Right hindlimb (tissue), 1 donor: Measurements from ENCODE around the gene ENDOG.
A peak's percentile ranks its signal among the peaks of the same experiment; 100 is the strongest.
"Not testable (repeated sequence)": the region's sequence is repeated elsewhere in the genome, so short reads cannot be mapped to it uniquely, and the experiment has no call there.

Experiments
- DNase-seq: peaks from one replicate; pipeline ENCODE4 v3.0.0-alpha.2; 2018

The ENDOG gene

DNA sequence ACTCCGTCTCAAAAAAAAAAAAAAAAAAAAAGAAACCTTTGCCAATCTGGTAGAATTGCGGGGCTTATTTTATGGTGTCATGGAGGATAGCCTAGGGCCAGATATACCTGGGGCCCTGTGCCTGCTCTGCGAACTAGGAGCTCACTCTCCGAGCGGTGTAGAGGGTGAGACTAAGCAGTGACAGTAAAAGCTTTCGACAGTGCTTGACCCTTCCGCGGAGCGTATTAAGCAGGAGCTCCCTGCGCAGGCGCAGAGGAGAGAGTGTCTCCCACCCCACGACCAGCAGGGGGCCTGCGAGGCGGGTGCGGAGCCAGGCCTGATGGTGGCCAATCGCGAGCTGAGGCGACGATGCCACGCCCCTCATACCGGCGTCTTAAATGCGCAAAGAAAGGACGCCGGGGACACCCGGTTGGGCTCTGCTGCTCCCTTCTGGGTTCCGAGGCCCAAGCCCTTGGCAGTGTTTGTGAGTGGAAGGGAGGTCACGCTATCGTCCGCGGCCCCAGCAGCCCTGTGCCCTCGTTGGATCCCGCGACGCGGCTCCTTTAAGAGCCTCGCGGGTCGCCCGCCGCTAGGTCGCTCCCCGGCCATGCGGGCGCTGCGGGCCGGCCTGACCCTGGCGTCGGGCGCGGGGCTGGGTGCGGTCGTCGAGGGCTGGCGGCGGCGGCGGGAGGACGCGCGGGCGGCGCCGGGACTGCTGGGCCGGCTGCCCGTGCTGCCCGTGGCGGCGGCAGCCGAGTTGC lies at the start of gene ENDOG:
ENDOG (plus strand) TSS at position 402 of the 740 bp plus-strand sequence; CDS start at position 587, 185 bp downstream.
- DNase-seq, result peak; percentile 98

DNA sequence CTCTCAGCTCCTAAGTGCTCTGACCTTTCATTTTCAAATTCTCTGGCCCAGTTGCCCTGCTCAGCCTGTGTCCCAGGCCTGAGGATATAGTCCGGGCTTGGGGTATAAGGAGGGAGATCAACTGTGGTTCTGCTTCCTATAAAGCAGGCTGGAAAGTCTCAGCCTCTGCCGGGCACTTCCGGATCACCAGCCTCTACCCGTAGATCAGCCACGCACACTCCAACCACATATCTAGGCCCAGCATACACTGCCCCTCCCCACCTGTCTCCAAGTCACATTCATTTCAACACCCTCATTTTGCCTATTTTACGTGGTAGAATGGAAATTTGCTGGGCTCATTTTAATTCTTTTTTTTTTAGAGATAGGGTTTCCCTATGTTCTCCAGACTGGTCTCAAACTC lies 49.7 kb upstream of the ENDOG start:
- no peak for DNase-seq

DNA sequence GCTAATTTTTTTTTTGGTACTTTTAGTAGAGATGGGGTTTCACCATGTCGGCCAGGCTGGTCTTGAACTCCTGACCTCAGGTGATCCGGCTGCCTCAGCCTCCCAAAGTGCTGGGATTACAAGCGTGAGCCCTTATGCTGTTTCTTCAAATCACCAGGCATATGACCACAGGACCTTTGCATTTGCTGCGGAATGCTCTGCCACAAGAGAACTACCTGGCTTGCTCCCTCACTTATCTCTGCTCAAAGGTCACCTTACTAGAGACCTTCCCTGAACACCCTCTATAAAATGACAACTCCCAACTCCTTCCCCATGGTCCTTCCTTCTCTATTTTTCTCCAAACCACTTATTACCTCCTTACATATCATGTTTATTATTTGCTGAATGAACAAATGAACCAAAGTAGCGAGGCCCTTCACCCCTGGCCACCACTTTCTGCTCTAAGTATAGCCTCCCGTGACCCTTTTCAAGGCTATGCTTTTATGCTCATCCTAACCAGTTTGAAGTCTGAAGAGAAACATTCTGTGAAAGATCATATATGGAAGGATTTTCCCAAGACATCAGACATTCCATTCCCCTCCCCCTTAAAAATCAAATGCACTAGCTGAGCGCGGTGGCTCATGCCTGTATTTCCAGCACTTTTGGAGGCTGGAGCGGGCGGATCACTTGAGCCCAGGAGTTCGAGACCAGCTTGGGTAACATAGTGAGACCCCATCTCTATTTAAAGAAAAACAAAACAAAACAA lies 47.8 kb upstream of the ENDOG start:
- DNase-seq, result no peak

DNA sequence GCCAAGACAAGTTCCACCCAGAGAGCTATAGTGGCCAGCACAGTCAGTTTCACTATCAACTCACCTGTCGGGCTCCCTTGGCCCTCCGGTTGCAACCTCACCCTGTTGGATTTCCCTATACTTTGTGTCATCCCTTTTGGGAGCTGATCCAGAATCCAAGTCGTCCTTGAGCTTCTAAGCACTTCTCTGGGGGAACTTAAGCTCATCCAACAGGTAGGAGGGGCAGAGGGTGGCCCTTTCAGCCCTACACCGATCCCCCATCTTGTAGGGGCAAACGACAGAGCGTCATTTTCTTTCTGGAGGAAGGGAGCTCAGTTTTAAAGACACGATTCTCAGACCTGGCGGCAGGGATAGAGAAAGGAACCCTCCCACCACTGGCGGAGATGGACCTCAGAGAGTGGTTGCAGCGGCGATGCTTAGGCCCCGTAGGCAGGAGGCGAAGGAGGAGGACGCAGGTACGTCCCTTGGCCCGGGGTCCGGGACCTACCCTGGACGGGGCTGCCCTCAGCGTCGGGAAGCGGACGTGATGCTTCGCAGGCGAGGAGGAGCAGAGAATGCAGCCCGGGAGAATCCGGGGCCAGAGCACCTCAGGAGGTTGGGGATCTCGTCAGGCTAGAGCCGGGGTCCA lies 47.1 kb upstream of the ENDOG start:
- DNase-seq, result no peak

DNA sequence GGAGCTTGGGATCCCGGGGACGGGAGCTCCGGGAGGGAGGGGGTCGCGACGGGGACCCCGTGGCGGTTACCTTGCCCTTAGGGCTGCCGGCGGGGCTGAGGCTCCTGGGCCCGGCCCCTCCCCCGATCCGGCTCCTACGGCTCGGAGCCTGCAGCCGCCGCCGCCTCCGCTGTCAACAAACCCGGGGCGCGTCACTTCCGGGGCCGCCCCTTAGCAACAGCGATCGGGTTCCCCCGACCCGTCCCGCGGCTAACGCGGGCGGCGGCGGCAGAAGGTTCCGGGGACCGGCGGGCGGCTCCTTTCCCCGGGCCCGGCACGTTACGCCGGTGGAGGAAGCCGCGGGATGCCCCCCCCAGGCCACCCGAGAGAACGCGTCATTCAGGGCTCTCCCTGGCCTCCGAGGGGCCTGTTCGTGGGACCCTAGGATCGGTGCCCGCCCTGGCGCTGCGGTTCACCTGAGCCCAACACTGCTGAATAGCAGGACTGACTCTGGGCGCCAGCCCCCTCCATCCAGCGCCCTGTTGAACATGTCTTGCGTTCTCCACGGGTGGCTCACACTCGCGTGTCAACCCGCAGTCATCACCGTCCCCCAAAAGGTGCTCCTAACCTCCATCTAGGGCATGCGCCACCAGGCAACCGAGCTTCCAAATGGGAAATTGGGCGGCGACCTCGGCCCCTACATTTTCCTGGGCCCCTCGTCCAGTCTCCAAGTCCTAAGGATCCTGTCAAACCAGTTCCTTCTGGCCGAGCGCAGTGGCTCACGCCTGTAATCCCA lies 46.4 kb upstream of the ENDOG start, which contains the start of gene ZER1:
ZER1 (minus strand) TSS at position 183 of the 775 bp plus-strand sequence. CDS start 16,362 bp downstream, outside the sequence.
- peak; percentile 93 for DNase-seq

DNA sequence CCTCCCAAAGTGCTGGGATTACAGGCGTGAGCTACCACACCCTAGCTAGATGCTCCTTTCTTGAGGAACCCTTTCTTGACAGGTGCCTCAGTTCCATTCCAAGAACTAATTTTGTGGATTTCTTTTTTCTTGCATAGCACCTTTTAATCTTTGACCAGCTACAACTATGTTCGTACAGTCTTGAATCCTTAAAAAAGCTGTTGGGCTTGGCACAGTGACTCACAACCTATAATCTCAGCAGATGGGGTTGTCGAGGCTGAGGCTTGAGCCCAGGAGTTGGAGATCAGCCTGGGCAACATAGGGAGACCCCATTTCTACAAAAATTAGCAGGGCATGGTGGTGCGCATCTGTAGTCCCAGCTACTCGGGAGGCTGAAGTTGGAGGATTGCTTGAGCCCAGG lies 45.3 kb upstream of the ENDOG start:
- no peak for DNase-seq

DNA sequence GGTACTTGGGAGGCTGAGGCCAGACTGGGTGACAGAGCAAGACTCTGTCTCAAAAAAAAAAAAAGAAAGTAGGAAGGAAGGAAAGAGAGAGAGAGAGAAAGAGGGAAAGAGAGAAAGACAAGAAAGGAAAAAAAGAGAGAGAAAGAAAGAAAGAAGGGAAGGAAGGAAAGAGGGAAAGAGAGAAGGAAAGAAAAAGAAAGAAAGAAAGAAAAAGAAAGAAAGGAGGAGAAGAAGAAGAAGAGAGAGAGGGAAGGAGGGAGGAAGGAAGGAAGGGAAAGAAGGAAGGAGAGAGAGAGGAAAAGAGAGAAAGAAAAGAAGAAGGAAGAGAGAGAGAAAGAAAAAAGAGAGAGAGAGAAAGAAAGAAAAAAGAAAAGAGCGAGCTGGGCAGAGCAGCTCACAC lies 43.5 kb upstream of the ENDOG start:
- DNase-seq, result no peak

DNA sequence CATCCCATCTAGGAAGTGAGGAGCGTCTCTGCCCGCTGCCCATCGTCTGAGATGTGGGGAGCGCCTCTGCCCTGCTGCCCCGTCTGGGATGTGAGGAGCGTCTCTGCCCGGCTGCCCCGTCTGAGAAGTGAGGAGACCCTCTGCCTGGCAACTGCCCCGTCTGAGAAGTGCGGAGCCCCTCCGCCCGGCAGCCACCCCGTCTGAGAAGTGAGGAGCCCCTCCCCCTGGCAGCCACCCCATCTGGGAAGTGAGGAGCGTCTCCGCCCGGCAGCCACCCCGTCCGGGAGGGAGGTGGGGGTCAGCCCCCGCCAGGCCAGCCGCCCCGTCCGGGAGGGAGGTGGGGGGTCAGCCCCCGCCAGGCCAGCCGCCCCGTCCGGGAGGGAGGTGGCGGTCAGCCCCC lies 38.2 kb upstream of the ENDOG start:
- DNase-seq, result not testable (repeated sequence)

DNA sequence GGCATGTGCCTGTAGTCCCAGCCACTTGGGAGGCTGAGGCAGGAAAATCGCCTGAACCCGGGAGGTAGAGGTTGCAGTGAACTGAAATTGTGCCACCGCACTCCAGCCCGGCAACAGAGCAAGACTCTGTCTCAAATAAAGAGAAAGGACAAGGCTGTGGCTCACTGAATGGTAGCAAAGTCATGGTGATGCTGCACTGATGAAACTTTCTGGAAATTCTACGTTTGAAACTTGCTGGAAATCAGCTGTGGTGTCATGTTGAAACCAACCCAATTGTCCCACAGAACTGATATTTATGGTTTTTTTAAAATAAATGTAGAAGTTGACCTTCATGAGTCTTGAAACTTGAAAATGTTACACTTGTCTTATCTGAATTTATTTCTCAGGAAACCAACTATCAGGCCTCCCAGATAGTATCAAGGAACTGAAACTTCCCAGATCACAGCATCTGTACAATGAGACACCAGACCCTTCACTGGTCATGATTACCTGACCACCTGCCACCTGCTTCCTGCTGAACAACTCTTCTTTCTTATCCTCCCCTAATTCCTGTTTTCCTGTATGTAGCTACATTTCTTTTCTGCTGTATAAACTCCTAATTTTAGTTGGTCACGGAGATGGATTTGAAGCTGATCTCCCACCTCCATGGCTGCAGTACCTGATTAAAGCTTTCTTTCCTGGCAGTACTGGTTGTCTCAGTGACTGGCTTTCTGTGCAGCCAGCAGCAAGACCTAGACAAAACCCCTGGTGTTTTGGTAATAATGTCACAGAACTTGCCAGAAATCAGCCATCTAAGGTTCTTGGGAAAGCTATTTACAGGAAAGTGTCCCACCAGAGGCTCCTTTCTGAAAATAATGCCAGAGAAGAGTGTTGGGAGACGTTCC lies 36.9 kb upstream of the ENDOG start:
- DNase-seq, result no peak

DNA sequence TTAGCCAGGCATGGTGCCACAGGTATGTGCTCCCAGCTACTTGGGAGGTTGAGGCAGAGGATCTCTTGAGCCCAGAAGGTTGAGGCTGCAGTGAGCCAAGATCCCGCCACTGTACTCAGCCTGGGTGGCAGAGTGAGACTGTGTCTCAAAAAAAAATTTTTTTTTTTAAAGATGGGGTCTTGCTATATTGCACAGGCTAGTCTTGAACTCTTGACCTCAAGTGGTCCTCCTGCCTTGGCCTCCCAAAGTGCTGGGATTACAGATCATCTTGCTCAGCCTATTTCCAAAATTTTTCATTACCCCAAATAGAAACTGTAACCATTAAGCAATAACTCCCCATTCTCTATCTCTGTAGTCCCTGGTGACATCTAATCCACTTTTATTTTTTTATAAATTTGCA lies 35.6 kb upstream of the ENDOG start:
- no peak for DNase-seq

DNA sequence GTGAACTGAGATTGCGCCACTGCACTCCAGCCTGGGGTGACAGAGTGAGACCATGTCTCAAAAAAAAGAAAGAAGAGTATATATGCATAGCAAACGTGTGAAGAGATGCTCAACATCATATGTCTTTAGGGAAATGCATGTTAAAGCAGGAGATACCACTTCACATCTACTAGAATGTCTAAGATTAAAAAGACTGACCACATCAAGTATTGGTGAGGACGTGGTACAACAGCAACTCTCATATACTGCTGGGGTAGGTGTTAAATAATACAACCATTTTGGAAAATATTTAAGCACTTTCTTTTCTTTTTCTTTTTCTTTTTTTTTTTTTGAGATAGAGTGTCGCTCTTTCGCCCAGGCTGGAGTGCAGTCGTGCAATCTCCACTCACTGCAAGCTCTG lies 32.9 kb upstream of the ENDOG start:
- DNase-seq, result no peak

DNA sequence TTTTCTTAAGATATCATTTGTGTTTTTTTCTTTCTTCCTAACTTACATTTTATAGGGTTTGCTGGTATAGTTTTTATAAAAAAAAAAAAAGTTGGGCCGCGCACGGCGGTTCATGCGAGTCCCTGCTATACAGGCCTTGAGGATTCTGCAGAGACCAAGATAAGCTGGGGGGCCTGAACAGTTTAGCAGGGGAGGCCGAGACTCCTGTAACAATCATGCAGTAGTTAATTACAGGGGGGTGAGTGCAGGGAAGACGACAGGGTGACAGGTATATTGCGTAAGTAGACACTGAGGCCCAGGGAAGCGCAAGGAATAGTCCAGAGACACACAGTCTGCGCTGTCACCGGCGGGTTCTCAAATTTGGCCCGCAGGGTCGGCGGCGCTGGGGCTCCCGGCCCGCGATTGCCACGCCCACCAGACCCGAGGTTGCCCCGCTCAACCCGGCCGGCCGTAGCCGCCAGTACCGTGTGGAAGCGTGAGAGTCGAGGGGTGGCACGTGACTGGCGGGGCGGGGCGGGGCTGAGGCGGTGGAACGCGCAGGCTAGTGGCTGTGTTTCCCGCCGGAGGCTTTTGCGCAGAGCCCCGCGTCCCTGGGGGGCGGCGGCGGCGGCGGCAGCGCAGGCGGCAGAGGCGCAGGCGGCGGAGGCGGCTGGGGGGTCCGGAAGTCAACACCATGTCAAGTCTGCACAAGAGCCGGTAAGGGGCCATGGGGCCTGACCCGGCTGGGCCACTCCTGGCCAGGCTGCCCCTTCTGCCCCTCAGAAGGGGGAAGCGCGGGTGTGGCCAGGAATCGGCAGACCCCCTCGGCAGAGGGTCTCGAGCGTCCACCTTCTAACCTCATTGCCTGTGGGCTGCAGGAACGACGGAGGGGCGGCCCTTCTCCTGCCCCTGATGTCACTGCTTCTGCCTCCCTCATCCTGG lies 31.4 kb upstream of the ENDOG start, which contains the start of gene TBC1D13:
TBC1D13 (plus strand) TSS at position 573 of the 921 bp plus-strand sequence; CDS start at position 674, 101 bp downstream.
- peak; percentile 91 for DNase-seq

DNA sequence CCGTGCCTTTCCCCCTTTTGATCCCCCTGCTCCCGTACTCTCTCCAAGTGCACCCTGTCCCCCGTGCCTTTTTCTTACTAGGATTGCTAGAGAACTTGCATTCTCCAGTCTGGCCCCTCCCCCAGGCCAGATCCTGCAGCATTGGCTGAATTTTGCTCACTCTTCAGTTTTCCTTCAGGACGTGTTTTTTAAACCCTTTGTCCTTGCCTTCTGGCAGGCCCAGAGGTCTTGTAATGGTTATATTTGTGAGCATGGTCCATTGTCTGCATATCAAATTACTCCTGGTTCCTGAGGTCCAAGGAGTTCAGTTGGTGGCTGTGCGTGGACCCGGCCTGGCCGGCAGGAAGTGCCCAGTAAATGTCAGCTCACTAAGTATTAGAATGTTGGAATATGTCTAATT lies 30.6 kb upstream of the ENDOG start:
- peak; percentile 32 for DNase-seq

DNA sequence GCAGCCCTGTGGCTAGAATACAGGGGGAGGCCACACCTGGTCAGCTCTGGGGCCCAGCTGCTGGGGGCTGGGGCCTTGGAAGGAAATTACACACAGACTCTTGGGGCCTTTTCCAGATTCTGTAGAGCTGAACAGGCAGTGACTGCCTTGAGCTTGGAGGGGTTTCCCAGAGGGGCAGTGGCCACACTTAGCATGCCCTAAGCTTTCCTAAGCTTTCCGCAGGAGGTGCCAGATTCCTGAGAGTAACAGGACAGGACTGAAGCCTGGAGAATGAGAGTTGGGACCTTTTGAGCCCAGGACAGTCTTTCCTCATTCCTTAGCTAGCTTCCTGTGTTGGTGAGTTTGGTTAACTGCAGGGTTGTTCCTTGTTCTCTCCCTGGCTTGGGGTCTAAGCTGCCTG lies 29.9 kb upstream of the ENDOG start:
- DNase-seq, result no peak

DNA sequence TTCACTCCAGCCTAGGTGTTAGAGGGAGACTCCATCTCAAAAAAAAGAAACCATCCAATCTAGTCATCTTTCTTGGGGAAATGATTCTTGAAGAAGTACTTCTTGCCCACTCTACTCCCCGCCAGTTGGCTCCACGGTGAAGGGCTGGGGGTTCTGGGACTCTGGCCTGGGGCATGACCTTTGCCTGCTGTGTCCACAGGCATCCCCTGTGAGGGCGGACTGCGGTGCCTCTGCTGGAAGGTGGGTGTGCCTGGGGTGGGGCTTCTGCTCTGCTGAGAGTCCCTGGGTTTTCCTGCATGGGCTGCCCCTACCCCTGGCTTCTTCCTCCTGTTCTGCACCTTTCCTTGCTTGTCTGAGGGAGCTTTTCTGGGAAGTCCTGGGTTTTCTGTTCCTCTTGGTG lies 27.8 kb upstream of the ENDOG start:
- no peak for DNase-seq

DNA sequence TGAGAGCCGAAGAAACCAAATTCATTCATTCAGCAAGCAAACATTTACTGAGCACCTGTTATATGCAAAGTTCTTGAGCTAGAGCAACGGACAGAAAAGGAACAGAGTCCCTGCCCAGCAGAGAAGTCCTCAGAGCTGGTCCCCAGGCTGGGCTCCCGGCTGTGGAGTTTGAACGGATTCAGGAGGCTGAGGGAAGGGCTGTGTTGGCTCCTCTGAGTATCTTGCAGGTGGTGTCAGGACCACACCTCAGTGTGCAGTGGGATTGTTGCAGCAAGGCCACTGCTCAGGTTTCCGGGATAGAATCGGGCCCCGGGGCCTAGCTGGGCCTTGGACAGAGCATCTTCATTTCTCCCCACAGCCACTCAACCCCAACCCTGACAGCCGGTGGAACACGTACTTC lies 26.2 kb upstream of the ENDOG start:
- DNase-seq, result no peak

DNA sequence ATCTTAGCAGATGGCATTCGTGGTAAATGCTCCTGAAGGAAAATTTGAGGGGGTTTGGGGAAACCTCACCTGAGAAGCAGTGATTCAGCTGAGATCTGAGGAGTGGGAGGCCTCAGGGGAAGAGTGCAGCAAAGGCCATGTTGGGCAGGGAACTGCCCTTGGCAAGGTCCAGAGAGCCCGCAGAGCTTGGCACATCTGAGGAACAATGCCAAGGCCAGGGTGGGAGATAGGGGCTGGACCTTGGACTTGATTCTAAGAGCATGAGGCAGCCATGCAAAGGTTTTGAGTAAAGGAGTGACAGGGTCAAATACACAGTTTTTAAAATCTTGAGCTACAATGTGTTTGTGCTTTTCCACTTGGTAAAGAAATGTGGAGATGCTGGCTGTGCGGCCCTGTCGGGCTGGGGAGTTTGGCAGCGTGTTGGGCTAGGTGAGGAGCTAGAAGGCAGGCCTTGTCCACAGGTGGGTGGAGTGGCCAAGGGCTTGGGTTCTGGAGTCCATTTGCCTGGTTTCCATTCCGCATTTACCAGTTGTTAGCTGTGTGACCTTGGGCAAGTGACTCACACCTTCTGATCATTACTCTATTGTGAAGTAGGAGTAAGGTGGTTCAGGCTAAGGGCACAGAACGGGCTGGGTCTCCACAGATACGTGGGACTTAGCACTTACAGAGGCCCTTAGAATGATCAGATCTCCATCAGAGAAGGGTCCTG lies 25.2 kb upstream of the ENDOG start:
- no peak for DNase-seq

DNA sequence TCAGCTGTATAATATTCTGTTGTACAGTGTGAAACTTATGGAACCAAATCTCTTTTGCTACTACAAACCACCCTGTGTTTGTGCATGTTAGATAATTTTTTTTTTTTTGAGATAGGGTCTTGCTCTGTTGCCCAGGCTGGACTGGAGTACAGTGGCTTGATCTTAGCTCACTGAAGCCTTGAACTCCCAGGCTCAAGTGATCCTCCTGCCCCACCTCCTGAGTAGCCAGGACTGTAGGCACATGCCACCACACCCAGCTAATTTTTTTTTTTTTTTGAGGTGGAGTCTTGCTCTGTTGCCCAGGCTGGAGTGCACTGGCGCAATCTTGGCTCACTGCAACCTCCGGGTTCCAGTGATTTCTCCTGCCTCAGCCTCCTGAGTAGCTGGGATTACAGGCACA lies 23.3 kb upstream of the ENDOG start:
- DNase-seq, result not testable (repeated sequence)

DNA sequence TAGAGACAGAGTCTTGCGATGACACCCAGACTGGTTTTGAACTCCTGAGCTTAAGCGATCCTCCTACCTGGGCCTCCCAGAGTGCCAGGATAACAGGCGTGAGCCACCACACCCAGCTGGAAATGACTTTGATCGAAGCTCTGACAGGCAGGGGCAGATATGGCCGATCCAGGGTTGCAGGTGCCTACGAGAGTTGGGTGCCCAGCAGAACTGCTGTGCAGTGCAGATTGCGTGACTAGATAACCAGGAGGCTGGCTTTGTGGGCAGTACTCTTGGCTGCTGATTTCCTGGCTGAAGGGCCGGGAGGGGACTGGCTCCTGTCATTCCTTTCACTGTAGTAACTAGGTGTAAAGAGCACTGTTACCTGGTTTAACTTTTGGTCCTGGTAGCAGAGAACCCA lies 19.4 kb upstream of the ENDOG start:
- no peak for DNase-seq

DNA sequence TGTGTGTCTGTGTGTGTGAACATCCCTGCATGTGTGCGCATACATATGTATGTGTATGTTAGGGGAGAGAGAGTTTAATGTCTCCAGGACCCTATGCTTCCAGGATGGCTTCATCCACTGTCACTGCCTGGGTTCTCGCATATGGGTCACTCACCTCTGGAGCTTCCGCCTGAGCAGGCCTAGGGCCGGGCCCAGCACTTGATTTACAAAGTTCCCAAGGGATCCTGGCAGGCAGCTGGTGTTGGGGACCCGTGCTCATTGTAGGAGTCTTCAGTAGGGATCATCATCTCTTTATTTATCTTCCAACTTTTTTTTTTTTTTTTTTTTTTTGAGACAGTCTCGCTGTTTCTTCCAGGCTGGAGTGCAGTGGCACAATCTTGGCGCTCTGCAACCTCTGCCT lies 18.2 kb upstream of the ENDOG start:
- no peak for DNase-seq
